Measurements from ENCODE around the gene KBTBD4. TPM values are rescaled to one million over a fixed set of nuclear protein-coding genes. Genes with fewer than 3 reads are reported as not detected.

The KBTBD4 gene
- total and polyA plus RNA-seq, 11 donors = 5.0 to 23.7 (median 15.0) TPM

DNA sequence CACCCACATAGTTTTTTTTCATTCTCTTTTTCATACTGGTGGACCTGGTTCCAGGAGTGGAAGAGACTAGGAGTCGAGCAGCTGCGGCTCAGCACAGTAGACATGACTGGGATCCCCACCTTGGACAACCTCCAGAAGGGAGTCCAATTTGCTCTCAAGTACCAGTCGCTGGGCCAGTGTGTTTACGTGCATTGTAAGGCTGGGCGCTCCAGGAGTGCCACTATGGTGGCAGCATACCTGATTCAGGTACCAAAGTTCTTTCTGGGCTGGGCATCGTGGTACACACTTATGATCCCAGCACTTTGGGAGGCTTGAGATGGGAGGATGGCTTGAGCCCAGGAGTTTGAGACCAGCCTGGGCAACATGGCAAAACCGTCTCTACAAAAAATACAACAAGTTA lies 9.1 kb downstream of the KBTBD4 start:
- H3K9me3 ChIP-seq = no peaks in the 10 kb centered on the region
- peaks cover 0 to 63% (median 47%) of the 10 kb centered on the region in 9 donors for H3K36me3 ChIP-seq
- H3K27ac ChIP-seq = no peak overlapping the region
- intact Hi-C loops (cut with DNase I) = loop anchor here in 1 of 10 donors (5.0 kb wide), 1 partner anchor 48 kb away; no protein-coding TSS in a partner anchor
- H3K4me1 ChIP-seq = peaks cover 3 to 48% (median 38%) of the 10 kb centered on the region in 12 donors
- H3K4me3 ChIP-seq = no peak overlapping the region
- H3K27me3 ChIP-seq = no peaks in the 10 kb centered on the region
- DNase-seq (no peak), ATAC-seq (no peak)
- TF ChIP-seq POLR2A (IDR thresholded peaks at IDR 0.05) = no peak
- TF ChIP-seq CTCF (IDR thresholded peaks at IDR 0.05) = no peak
- 97 to 98% (median 98%) methylated on average over 6 to 7 of the region's 7 CpGs for WGBS, 4 donors

GRCh38 chr11:47566149-47566698 lies 12.5 kb downstream of the KBTBD4 start:
- peak overlapping the region; percentile 65 to 97 (median 90) for H3K4me3 ChIP-seq
- intact Hi-C loops (cut with DNase I) = loop anchor here in 1 of 10 donors (5.0 kb wide), 1 partner anchor 51 kb away; no protein-coding TSS in a partner anchor
- ATAC-seq (peak in 1 of 4 donors; percentile 7), DNase-seq (no peak)
- peak overlapping the region in 9 of 12 donors; percentile 41 to 92 (median 83) for H3K27ac ChIP-seq
- no peaks in the 10 kb centered on the region for H3K9me3 ChIP-seq
- TF ChIP-seq CTCF (IDR thresholded peaks at IDR 0.05) (no peak), POLR2A (IDR thresholded peaks at IDR 0.05) (no peak)
- H3K27me3 ChIP-seq = no peaks in the 10 kb centered on the region
- H3K36me3 ChIP-seq = peaks cover 0 to 28% (median 13%) of the 10 kb centered on the region in 9 donors
- 43 to 58% (median 48%) methylated on average over 17 of the region's 17 CpGs for WGBS, 4 donors
- peaks cover 0 to 30% (median 16%) of the 10 kb centered on the region in 12 donors for H3K4me1 ChIP-seq

DNA sequence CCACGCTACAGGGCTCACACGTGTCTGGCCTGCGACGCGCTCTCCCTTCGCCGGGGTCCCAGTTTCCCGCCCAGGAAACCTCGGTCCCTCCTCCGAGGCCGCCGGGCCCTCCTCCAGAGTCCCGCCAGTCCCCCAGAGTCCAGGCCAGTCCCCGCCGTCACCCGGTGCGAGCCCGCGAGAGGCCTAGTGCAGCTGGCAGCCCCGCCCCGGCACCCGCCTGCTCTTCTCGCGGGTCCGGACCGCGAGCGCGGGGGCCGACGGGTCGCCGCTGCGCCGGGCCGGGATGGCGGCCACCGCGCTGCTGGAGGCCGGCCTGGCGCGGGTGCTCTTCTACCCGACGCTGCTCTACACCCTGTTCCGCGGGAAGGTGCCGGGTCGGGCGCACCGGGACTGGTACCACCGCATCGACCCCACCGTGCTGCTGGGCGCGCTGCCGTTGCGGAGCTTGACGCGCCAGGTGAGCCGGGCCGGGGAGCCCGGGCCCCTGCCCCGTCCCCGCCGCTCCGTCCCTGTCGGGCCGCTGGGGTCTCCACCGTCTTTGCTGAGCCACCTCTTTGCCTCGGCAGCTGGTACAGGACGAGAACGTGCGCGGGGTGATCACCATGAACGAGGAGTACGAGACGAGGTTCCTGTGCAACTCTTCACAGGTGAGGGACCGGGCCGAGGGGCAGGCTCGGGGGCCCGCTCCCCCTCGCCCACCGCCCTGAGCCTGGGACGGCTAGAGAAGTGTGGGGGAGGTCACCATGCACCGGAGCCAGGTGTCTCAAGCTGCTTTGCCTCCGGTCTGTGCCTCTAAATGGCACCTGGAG lies 13.2 kb downstream of the KBTBD4 start, which contains the start of gene PTPMT1:
Gene PTPMT1 (plus strand): TSS at position 260 of the 809 bp plus-strand sequence. CDS start 24 bp downstream, at position 284.
- no peaks in the 10 kb centered on the region for H3K27me3 ChIP-seq
- no peaks in the 10 kb centered on the region for H3K9me3 ChIP-seq
- peak within 1 kb of the TSS in 11 of 12 donors; percentile 41 to 92 (median 82) for H3K27ac ChIP-seq
- peak within 1 kb of the TSS; percentile 65 to 97 (median 90) for H3K4me3 ChIP-seq
- H3K4me1 ChIP-seq = peaks cover 0 to 23% (median 14%) of the 10 kb centered on the region in 12 donors
- H3K36me3 ChIP-seq = peaks cover 0 to 23% (median 8%) of the 10 kb centered on the region in 9 donors
- DNase-seq (peak; percentile 75 to 90 (median 85)), ATAC-seq (peak; percentile 95 to 97 (median 96))
- intact Hi-C loops (cut with DNase I) = loop anchor here in 1 of 10 donors (5.0 kb wide), 1 partner anchor 52 kb away; no protein-coding TSS in a partner anchor
- TF ChIP-seq CTCF (IDR thresholded peaks at IDR 0.05) (no peak), POLR2A (IDR thresholded peaks at IDR 0.05) (peak in 1 of 2 donors; percentile 51)
- WGBS, 4 donors = 0 to 1% (median 1%) methylated on average over 18 to 86 of the region's 86 CpGs

Data from heart left ventricle (tissue), 16 donors.